NCI-H2227 treated with DMSO at 0.1 percent for 48 hours (cell line): ENCODE results near the gene ST6GALNAC3.
"Not testable (repeated sequence)": the region's sequence is repeated elsewhere in the genome, so short reads cannot be mapped to it uniquely, and the experiment has no call there.

Source experiments
- DNase-seq: peaks from one replicate; lab custom pipeline; 2025; lab: John Stamatoyannopoulos, UW

ST6GALNAC3 gene

DNA sequence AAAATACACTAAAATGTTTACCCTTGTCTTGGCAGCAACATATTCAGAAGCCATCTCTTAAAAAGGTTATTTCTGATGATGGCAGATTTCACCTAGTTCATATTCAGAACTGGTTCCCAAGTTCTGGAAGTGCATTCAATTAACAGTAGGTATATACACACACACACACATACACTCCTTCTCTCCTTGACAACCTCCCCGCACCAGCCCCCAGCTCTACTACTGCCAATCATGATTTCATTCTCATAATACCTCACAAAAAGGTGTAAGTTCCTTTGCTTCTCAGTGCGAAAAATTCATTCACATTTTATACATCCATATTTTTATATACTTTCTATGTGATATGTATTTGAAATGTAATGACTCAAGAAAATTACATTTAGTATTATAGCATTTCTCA is 564.6 kb downstream of the ST6GALNAC3 start:
- DNase-seq: no peak

- no peak for DNase-seq
Measured at GRCh38 chr1:76640092-76640491, 565.5 kb downstream of the ST6GALNAC3 start.

- DNase-seq: no peak
Measured at GRCh38 chr1:76640723-76641122, 566.2 kb downstream of the ST6GALNAC3 start.

DNA sequence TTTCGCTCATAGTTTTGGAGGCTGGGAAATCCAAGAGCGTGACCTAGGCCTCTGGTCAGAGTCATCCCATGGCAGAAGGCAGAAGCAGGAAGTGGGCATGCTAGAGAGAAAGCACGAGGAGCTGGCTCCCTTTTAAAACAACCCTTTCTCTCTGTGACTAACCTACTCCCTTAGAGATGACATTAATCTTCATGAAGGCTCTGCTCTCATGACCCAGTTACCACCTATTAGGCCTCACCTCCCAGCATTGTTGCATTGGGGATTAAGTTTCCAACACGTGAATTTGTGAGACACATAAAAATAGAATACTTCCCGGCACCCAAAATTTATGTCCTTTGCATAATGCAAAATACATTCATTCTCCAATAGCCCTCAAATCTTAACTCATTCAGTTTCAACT is 569.6 kb downstream of the ST6GALNAC3 start:
- DNase-seq: no peak

GRCh38 chr1:76652860-76653259 is 578.3 kb downstream of the ST6GALNAC3 start:
- DNase-seq: not testable (repeated sequence)

GRCh38 chr1:76657623-76658022 is 583.1 kb downstream of the ST6GALNAC3 start:
- DNase-seq: no peak

GRCh38 chr1:76659171-76659940 is 584.8 kb downstream of the ST6GALNAC3 start:
- DNase-seq: no peak

GRCh38 chr1:76661531-76661930 is 587.0 kb downstream of the ST6GALNAC3 start:
- DNase-seq: no peak

GRCh38 chr1:76666499-76666898 is 592.0 kb downstream of the ST6GALNAC3 start:
- no peak for DNase-seq

DNA sequence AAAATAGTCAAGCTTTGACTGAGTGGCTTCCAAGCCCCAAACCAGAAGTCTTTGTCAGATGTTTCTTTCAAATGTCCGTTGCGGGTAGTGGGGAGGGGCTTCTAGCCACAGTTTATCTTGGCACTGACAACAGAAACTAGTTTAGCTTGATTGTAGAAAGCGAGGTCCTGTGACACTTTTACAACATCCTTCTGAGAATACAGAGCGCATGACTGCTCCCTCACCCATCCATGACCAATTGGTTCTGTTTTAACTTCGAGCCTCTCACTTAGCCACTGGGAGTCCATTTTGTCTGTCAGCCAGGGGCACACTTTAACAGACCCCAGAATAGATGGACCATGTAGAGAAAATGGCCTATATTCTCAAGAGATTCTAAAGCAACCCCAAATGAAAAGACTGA is 593.5 kb downstream of the ST6GALNAC3 start:
- DNase-seq: no peak

DNA sequence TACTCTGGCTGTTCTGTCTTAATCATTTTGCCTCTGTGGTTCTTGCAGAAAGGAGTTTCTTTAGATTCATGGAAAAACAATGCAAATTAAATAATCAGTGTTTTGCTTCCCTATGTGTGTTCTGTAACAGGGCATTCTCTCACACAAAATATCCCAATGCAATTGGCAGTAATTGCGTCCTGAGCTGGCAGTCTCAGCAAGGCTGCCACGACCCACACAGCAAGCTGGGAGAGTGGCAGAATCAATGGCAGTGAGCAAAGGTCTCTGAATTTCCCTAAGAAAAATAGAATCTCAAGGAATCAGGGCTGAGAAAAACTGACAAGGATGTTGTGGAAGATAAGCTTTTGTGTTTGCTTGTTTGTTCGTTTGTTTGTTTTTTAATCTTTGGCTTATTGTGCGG is 594.6 kb downstream of the ST6GALNAC3 start:
- no peak for DNase-seq

- no peak for DNase-seq
Measured at GRCh38 chr1:76669624-76670315, 595.2 kb downstream of the ST6GALNAC3 start.

DNA sequence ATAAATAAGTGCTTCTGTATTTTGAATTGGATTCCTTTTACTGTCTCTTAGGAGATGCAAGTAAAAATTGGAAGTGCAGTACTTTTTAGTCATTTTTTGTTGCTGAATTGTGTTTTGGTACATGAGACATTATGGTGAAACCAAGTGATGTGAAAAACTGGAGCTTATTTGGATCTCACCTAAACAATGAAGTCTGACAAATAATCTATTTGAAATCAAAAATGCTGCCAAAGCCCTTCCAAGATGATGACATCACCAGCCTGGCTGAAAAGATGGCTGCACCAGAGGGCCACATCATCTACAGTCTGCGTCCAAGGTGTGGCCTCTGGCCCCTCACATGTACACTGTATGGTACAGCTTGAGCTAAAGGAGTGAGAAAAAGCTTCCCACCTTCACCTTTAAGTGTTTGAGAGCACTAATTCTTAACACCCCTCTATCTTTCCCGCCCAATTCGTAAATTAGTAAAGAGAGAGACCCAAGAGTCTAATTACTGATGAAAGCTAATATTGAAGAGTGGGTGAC is 600.2 kb downstream of the ST6GALNAC3 start:
- no peak for DNase-seq

- DNase-seq: no peak
Measured at GRCh38 chr1:76677416-76678405, 603.2 kb downstream of the ST6GALNAC3 start.

DNA sequence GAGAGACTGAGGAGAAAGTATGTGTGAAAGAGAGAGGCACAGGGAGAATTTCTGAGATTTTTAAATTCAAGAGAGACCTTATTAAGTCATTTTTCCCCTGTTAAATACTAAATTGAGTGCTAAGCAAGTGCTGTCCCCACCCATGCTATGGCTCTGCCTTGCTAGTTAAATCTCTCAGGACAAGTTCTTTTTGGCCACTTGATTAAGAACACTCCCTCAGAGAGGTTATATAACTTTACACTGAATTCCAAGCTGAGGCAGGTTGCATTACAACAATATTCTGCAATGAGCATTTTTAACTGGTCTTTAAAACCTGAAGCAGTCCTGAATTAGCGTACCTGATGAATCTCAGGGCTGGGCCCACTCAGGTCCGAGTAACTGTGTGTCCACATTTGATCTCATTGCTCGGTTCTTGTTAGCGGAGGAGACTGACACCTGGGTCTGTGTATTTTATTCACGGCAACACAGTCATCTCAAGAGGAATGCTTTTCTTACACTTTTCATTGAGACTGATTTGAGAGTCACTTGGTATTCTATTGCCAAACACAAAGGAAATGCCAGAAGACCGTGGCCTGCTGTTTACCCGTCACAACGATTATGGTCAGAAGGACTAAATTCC is 605.1 kb downstream of the ST6GALNAC3 start:
- no peak for DNase-seq

- no peak for DNase-seq
Measured at GRCh38 chr1:76680651-76681050, 606.1 kb downstream of the ST6GALNAC3 start.

GRCh38 chr1:76682138-76682537 is 607.6 kb downstream of the ST6GALNAC3 start:
- no peak for DNase-seq
